Measurements from ENCODE around the gene SASH3. TPM values are rescaled to one million over a fixed set of nuclear protein-coding genes. Genes with fewer than 3 reads are reported as not detected.

The SASH3 gene
- total RNA-seq, 1 experiment from 2014 or later = not detected

DNA sequence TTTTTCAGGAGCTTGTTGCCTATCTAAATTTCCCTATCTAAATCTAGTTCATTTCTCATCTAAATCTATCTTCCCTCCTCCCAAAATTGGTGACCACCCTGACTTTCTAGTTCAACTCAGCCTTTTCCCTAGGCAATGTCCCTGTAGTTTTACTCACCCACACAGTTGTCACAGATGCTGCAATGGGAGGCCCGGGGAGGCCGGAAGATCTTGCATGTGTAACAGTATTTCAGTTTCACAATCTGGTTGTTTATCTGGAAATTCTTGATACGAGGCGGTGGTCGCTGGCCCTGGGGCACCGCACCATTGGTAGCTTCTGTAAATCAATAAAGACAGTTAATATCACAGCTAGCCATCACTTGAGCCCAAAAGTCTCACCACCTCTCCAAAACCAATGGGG is 43.8 kb downstream of the SASH3 start:
- DNase-seq (no peak), ATAC-seq (no peak)
- TF ChIP-seq EZH2phosphoT487 (IDR thresholded peaks at IDR 0.05; ENCODE audit: borderline replicate concordance, low read length) = no peak
- TF ChIP-seq, protein P1, sequence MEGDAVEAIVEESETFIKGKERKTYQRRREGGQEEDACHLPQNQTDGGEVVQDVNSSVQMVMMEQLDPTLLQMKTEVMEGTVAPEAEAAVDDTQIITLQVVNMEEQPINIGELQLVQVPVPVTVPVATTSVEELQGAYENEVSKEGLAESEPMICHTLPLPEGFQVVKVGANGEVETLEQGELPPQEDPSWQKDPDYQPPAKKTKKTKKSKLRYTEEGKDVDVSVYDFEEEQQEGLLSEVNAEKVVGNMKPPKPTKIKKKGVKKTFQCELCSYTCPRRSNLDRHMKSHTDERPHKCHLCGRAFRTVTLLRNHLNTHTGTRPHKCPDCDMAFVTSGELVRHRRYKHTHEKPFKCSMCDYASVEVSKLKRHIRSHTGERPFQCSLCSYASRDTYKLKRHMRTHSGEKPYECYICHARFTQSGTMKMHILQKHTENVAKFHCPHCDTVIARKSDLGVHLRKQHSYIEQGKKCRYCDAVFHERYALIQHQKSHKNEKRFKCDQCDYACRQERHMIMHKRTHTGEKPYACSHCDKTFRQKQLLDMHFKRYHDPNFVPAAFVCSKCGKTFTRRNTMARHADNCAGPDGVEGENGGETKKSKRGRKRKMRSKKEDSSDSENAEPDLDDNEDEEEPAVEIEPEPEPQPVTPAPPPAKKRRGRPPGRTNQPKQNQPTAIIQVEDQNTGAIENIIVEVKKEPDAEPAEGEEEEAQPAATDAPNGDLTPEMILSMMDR (conservative IDR thresholded peaks at IDR 0.05; ENCODE audit: low read depth, low read length) = no peak
- no peak for TF ChIP-seq EZH2 (IDR thresholded peaks at IDR 0.05; ENCODE audit: low read length, unreplicated experiment)
- intact Hi-C loops (cut with micrococcal nuclease) = loop anchor here (1.0 to 10.0 kb wide), 3 partner anchors 167 to 216 kb away; no protein-coding TSS in a partner anchor
- Histone ChIP-seq H3F3A (ENCODE audit: low read length, unreplicated experiment) (no peaks in the 10 kb centered on the region), H3K36me3 (ENCODE audit: low read depth, low read length) (no peaks in the 10 kb centered on the region; the same call in 1 of the 2 replicates), H4K20me1 (ENCODE audit: low read length) (no peaks in the 10 kb centered on the region), H3K9me3 (ENCODE audit: low read length) (no peaks in the 10 kb centered on the region), H3K27ac (ENCODE audit: low read length) (no peak overlapping the region), H3K4me2 (ENCODE audit: low read length) (no peak overlapping the region), H3K9ac (ENCODE audit: low read length) (no peak overlapping the region), H3K79me2 (ENCODE audit: low read length) (no peaks in the 10 kb centered on the region), H3K27me3 (ENCODE audit: low read length) (no peaks in the 10 kb centered on the region), H2AFZ (ENCODE audit: low read length) (no peak overlapping the region), H3K9me2 (replicated peaks; ENCODE audit: low read length) (no peaks in the 10 kb centered on the region), H3K4me1 (ENCODE audit: insufficient read depth, low read length) (no peaks in the 10 kb centered on the region), H3K4me3 (ENCODE audit: low read length) (no peak overlapping the region)
- no TSS peak for BruUV-seq (replicated peaks)
- POLR2A ChIA-PET (ENCODE audit: unreplicated experiment) = no interaction called here
- CTCF ChIA-PET = no interaction called here

DNA sequence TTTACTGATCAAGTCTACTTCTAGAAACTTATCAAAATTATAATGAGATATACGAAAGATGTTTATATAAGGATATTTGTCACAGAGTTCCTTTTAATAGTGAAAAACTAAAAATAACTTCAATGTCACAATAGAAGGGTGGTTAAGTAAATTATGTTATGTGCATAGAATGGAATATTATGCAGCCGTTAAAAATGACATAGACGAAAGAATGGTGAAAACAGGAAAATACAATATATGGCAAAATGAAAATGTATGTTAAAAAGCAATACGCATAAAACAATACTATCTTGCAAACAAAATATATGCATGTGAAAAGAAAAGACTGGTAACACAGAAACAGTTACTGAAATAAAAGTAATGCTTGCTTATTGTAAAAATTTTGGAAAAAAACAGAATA is 44.9 kb downstream of the SASH3 start:
- no peak for DNase-seq
- H3K4me2 ChIP-seq (ENCODE audit: low read length) = no peak overlapping the region
- H3K27ac ChIP-seq (ENCODE audit: low read length) = no peak overlapping the region
- POLR2A ChIA-PET (ENCODE audit: unreplicated experiment) = no interaction called here
- H3F3A ChIP-seq (ENCODE audit: low read length, unreplicated experiment) = no peaks in the 10 kb centered on the region
- no peaks in the 10 kb centered on the region for H4K20me1 ChIP-seq (ENCODE audit: low read length)
- no peak overlapping the region for H2AFZ ChIP-seq (ENCODE audit: low read length)
- no peak overlapping the region for H3K9ac ChIP-seq (ENCODE audit: low read length)
- no peaks in the 10 kb centered on the region for H3K79me2 ChIP-seq (ENCODE audit: low read length)
- no peak for ATAC-seq
- H3K27me3 ChIP-seq (ENCODE audit: low read length) = no peaks in the 10 kb centered on the region
- TF ChIP-seq, protein P1 (conservative IDR thresholded peaks at IDR 0.05; ENCODE audit: low read depth, low read length) = no peak
- TF ChIP-seq EZH2phosphoT487 (IDR thresholded peaks at IDR 0.05; ENCODE audit: borderline replicate concordance, low read length) (no peak), EZH2 (IDR thresholded peaks at IDR 0.05; ENCODE audit: low read length, unreplicated experiment) (no peak)
- intact Hi-C loops (cut with micrococcal nuclease) = loop anchor here (10.0 kb wide), 1 partner anchor 190 kb away; no protein-coding TSS in a partner anchor
- no peaks in the 10 kb centered on the region; the same call in 1 of the 2 replicates for H3K36me3 ChIP-seq (ENCODE audit: low read depth, low read length)
- CTCF ChIA-PET = no interaction called here
- no peak overlapping the region for H3K4me3 ChIP-seq (ENCODE audit: low read length)
- H3K4me1 ChIP-seq (ENCODE audit: insufficient read depth, low read length) = no peaks in the 10 kb centered on the region
- no TSS peak for BruUV-seq (replicated peaks)
- H3K9me2 ChIP-seq (replicated peaks; ENCODE audit: low read length) = no peaks in the 10 kb centered on the region
- no peaks in the 10 kb centered on the region for H3K9me3 ChIP-seq (ENCODE audit: low read length)

DNA sequence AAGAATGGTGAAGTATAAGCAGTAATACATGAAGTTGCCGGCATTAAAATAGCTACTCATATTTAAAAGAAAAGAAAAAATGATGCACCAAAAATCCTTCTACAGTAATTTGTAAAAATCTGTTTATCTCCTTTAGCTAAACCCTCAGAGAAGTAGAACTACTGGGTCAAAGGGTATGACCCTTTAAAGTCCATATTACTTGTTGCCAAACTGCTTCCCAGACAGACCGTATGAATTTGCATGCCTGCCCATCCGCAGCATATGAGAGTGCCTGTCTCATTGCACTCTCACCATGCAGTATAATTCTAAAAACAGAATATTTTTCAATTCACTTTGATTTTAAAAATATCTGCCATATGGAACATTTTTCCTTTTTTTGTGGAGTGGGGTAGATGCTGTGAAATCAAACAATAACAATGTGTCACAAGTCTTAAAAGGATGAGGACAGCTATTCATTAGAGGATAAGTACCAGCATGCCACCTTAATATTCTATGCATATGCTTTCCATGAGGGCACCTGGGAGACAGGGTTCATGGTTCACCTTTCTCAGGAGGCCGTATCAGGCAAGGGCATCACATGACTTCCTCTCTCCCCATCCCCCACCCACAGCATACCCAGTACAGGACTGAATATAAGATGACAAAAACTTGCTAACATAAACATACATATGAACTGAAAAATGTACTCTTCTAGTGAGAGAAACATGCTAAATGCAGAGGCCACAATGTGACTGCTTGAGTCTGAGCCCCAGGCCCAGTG is 46.2 kb downstream of the SASH3 start:
- intact Hi-C loops (cut with micrococcal nuclease) = loop anchor here (10.0 kb wide), 1 partner anchor 191 kb away; no protein-coding TSS in a partner anchor
- CTCF ChIA-PET = no interaction called here
- DNase-seq (no peak), ATAC-seq (no peak)
- no peak overlapping the region for H3K9ac ChIP-seq (ENCODE audit: low read length)
- H3K4me2 ChIP-seq (ENCODE audit: low read length) = no peak overlapping the region
- H3K27me3 ChIP-seq (ENCODE audit: low read length) = no peaks in the 10 kb centered on the region
- POLR2A ChIA-PET (ENCODE audit: unreplicated experiment) = no interaction called here
- no peaks in the 10 kb centered on the region for H3K9me3 ChIP-seq (ENCODE audit: low read length)
- TF ChIP-seq, protein P1 (conservative IDR thresholded peaks at IDR 0.05; ENCODE audit: low read depth, low read length) = no peak
- TF ChIP-seq EZH2 (IDR thresholded peaks at IDR 0.05; ENCODE audit: low read length, unreplicated experiment) (no peak), EZH2phosphoT487 (IDR thresholded peaks at IDR 0.05; ENCODE audit: borderline replicate concordance, low read length) (no peak)
- H3K79me2 ChIP-seq (ENCODE audit: low read length) = no peaks in the 10 kb centered on the region
- no peak overlapping the region for H2AFZ ChIP-seq (ENCODE audit: low read length)
- no peaks in the 10 kb centered on the region for H3K9me2 ChIP-seq (replicated peaks; ENCODE audit: low read length)
- no peak overlapping the region for H3K4me3 ChIP-seq (ENCODE audit: low read length)
- no peaks in the 10 kb centered on the region for H4K20me1 ChIP-seq (ENCODE audit: low read length)
- H3K36me3 ChIP-seq (ENCODE audit: low read depth, low read length) = no peaks in the 10 kb centered on the region; the same call in 1 of the 2 replicates
- H3K27ac ChIP-seq (ENCODE audit: low read length) = no peak overlapping the region
- H3K4me1 ChIP-seq (ENCODE audit: insufficient read depth, low read length) = no peaks in the 10 kb centered on the region
- BruUV-seq (replicated peaks) = no TSS peak
- H3F3A ChIP-seq (ENCODE audit: low read length, unreplicated experiment) = no peaks in the 10 kb centered on the region
